Islet of Langerhans (tissue), 1 donor: ENCODE results near the gene ADGRA3.
A peak's percentile ranks its signal among the peaks of the same experiment; 100 is the strongest.
"Not testable (repeated sequence)": the region's sequence is repeated elsewhere in the genome, so short reads cannot be mapped to it uniquely, and the experiment has no call there.

Experiments used
- FAIRE-seq: peaks from one replicate; lab custom pipeline; 2011; peaks lifted over from hg19 to GRCh38; lab: Jason Lieb, UNC

ADGRA3 gene

DNA sequence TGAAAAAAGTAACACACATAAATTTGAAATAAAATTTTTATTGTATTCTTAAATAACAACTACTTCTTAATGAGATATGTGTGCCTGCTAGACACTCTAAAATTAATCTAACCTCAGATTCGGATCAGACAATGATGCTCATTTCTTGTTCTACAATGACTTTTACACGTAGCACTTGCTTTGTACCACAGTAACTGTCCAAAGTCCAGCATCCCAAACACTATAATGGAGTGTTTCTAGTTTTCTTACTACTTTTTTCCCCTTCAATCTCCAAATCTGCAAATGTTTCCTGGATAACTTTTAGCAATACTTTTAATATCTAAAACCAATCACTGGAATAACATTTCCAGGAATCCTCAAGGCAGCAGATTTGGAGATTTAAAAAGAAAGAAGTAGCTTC lies 75.9 kb downstream of the ADGRA3 start:
- FAIRE-seq, result no peak

DNA sequence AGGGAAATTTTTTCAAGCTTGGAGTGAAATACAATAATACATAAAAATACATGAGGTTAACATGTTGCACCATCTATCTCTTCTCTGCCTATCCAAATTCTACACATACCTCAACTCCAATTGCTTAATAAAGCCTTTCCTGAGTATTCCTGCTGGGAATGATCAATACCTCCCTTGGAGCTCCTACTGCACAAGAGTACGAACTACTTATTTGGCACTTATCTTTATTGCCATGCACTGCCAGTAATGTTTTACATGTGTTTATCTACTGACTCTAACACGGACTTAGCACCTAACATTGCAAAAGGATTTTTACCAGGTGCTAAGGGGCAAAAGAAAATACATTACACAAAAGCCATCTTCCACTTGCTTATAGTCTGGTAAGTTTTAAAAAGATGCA lies 80.2 kb downstream of the ADGRA3 start:
- FAIRE-seq, result no peak

DNA sequence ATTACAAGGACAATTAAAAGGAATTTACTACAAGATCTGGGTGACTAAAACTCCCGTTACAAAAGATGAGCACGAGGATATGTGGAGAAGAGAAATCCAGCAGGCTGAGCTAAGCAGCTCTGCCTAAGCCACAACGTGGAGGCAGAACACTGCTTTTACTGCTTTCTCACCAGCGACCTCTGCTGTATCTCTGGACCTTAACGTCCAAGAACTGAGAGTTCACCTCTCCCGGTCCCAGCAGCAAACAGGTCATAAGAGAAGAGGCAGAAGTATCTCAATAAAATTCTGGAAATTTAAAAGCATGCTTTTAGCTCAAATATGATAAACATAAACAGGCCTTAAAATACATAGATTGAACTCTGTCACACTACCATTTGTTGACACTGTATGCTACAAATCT lies 81.0 kb downstream of the ADGRA3 start:
- FAIRE-seq, result peak; percentile 62

DNA sequence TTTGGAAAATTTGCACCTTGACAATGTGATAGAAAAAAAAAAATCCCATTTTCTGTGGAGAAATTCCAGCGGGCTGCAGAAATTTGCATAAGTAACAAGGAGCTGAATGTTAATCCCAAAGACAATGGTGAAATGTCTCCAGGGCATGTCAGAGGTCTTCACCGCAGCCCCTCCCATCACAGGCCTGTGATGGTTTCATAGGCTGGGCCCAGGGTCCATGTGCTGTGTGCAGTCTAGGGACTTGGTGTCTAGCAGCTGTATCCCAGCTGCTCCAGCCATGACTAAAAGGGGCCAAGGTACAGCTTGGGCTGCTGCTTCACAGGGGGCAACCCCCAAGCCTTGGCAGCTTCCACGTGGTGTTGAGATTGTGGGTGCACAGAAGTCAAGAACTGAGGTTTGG lies 85.2 kb downstream of the ADGRA3 start:
- no peak for FAIRE-seq

DNA sequence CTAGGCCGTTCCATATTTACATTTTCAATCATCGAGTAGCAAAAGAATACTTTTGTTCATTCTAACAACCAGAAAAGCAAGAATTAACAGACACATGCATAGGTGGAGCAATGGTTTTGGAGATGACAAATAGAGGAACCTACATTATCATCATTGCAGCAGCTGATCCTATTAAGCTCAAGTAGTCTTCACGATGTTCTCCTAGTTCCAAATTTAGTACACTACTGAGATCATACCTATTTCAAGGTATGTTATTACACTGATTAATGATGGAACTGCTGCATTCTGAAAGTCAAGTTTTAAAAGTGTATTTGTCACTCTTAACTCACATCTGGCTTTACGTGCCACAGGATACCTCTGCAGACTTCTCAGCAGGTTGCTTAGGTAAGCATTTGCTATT lies 87.4 kb downstream of the ADGRA3 start:
- no peak for FAIRE-seq

DNA sequence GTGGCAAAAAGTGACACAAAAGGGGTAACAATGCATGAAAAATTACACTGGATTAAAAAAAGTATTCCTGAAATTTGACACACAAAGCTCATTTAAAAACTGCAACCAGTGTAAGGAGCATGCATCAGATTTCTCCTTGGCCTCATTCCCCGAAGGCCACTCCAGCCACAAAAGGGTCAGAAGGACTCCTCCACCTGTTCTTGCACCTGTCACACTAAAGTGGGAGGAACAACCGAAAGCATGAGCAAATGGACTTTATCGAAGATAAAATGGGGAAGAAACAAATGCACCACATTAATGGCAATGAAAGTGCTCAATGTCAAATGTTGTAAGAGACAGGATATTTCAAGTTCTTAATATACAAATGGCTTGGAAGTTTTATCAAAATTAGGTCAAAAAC lies 88.2 kb downstream of the ADGRA3 start:
- FAIRE-seq, result no peak

DNA sequence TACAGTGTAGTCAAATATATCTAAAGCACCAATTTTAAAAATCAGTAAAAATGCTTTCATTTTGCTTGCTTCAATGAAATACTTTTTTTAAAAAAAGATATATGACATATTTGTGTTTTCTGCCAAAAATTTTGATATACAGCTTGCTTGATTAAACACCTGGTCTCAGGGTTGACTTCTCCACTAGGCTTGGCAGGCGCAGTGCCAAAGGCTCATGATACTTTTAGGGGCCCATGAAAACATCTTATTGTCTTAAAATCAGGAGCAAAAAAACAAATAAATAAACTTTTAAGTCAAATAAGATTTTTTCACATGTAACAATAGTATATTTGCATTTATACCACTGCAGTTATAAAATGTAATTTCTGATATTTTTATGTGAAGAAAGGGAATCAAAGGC lies 95.6 kb downstream of the ADGRA3 start:
- no peak for FAIRE-seq

DNA sequence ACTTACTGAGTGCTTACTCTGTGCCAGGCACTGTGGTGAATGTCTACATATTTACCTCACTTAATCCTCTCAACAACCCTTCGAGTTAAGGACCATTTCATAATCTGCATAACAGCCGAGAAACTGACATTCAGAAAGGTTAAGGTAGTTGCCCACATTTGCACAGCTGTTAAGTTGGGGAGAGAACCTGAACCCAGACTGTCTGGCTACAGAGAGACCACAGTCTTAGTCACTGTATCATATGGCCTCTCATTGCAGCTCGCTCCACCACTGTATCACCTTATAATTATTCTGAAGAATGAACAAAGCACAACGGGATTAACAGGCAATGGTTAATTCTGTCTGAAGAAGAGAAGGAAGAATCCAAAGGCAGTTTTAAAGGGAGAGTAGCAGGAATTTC lies 98.5 kb downstream of the ADGRA3 start:
- no peak for FAIRE-seq

DNA sequence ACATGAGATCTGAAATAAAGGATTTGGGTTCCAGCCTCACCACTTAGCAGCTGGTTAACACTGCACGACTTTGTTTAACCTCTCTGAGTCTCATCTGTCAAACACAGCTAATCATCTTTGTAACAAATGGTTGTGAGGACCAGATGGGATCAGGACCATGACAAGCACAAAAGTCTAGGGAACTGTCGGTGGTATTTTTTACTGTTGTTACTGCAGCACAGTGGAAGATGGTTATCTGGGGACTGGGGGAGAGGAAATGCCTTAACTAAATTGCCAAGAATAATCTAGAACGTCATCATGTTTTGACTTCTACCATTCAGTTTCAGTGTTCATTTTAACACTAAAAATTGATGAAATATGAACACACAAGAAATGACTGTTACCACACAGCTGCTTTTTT lies 99.5 kb downstream of the ADGRA3 start:
- FAIRE-seq, result no peak

DNA sequence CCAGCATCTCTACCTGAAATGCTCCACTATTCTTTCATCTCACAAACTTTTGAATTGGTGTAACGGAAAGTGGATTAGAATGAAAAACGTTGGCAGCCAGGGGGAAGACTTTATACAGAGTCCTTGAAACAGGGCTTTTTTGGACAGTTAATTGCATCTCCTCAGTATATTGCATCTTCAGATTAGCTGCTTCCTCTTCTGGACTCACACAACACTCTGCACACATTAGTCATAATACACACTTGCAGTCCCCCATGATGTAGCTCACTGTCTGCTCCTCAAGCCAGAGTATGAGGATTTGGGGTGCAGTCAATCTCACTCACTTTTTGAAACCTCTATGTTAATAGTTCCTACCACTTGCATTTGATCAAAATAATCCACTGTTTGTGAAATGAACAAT lies 101.0 kb downstream of the ADGRA3 start:
- no peak for FAIRE-seq

DNA sequence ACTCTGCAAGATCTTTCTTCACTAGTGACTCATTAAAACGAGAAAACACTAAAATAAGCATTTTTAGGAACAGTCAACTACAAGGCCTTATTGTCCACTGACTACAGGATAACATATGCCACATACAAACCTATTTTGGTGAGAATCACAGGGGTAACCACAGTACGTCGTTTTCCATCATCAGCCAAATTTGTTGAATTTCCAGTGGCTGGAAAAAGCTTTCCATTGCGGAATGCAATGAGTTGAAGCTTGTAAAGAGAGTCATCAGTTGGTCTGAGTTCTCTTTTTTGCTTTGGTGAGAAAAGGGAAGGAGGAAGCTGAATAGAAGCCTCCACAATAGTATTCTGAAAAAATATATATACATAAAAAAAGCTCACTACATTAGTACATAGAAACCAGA lies 102.4 kb downstream of the ADGRA3 start:
- no peak for FAIRE-seq

DNA sequence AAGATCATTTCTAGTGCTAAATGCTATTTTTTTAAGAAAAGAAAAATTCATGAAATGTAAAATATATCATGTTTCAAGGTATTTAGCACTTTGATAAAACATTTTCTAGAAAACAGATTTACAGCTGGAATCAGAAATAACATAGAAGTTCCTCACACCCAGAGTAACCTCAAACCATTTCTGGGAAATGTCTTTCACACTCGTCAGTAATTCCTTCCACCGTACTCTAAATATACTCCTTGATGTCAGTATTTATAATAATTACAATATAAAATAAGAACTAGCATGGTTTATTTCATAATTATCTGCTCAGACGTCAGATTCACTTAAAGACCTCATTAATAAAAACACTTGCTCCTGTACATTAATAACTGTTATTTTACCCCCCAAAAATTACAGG lies 103.9 kb downstream of the ADGRA3 start:
- FAIRE-seq, result no peak

DNA sequence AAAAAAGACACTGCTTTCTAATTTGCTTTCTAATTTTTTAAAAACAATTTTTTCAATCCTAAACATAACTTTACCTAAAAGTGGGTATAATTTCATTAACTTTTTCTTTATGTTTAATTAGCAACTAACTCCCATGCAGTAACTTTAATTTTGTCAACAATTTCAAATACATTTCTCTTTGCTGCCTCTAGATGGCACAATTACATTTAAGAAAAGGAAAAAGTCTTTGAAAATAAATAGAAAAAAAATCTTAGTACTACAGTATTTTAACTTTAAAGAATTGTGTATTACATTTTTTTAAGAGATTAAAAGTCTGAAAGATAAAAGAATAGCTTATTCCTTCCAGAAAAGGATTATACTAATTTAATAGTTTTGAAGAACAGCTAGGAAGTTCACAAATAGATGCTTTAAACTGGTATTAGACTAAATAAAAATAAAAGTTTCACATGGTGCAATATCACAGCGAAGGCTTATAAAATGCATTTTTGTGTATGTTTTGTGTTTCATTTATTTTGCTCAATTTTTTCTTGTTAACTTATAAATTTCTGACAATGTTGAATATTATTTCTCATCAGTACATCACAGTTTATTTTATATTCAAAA lies 105.1 kb downstream of the ADGRA3 start:
- peak; percentile 99 for FAIRE-seq

DNA sequence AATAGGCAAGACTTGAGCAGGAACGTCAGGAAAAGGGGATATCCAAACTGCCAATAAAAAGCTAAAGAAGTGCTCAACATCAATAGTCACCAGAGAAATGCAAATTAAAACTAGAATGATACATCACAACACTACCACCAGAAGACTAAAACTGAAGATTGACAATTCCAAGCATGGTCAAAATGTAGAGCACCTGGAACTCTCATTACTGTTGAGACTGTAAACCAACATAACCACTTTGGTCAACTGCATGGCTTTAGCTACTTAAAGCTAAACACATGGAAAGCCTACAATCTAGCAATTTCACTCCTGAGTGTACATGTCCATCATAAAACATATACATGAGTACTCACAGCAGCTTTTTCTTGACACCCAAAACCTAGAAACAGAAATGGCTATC lies 107.4 kb downstream of the ADGRA3 start:
- FAIRE-seq, result no peak

DNA sequence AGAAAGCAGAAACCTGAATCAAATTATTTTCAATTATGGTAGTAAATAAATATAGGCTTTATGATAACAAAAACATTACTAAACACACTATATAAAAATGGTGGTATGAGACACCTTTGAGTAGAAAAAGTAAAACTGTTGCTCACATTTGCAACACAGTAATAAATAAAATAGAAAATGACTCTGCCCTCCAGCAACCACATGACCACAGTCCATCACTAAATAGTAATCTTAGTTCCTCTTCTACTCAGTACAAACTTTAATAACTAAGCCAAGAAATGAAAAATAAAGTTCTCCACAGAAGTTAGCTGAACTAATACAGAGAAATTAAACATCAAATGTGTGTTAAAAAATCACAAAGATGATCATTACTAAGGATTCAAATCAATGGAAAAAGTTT lies 108.5 kb downstream of the ADGRA3 start:
- no peak for FAIRE-seq

DNA sequence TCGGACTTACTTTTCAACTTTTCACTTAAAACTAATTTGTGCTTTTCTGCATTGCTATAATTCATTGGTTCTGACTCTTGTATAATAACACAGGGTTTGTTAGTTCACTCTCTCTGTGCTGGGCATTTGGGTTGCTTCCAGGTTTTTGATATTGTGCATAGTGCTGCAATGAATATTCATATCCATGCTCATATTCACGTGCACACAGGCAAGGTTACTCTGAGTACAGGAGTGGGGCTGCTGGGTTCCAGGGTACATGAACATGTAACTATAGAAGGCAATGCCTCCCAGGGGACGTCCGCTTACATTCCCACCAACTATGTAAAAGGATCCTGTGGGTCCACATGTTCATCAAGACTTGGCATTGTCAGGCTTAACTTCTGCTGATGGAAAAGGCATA lies 117.2 kb downstream of the ADGRA3 start:
- no peak for FAIRE-seq

DNA sequence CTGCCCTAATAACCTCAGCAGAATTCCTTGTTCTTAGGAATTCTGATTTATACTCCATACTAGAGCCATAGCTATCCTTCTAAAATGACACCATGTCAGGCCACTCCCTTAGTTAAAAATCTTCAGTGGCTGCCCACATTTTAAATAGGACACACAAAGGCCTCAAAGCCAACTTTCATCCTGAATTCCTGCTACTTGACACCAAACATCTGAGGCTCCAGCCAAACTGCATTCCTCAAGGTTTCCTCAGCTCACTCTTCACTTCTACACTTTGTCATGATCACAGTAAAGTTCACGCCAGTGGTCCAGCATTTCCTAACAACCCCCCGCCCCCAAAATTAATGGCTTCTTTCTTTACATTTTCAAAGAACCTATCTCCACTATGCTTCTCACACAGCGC lies 124.3 kb downstream of the ADGRA3 start:
- no peak for FAIRE-seq

DNA sequence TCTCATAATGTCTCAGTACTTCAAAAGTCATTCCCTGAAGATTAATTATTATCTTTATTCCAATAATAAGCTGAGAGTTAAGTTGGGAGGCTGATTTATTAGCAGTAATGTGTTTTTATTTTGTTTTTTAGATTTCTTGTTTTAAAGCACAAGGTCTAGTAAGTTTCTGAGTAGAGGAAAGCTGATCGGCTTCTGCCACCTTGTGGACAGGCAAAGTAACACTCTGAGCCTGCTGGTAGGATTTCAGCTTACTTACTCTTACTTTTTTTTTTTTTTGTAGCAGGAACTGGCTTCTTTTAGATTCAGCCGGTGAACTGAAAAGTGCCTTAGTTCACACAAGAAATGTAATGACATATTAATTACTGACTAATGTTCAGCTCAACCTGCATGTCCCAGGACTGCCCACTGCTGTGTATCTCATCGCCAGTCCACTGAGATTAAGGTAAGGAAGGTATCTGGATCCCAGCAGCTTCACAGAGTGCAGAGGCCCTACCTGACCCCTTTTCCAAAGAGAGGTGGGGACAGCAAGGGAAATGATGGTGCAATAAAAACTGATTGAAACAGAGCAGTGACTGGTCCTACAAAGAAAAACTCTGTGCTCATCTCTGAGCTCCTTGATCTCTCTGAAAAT lies 126.5 kb downstream of the ADGRA3 start:
- FAIRE-seq, result peak; percentile 76

DNA sequence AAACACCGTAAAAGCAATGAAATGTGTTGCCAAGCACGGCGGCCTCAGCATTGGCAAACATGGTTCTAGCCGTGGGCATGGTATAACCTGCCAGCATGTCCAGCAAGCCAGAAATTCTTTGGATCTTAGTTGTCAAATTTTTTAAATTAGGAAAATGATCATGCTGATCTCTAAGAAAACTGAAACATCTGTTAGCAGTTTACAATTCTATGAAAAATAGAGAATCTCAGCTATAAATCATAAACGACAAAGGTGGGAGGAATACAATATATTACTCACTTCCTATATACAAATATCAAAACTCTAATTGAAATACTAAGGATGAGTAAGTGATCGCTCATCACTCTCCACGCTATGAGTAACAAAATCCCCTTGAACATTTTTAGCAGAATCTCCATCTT lies 130.3 kb downstream of the ADGRA3 start:
- no peak for FAIRE-seq

DNA sequence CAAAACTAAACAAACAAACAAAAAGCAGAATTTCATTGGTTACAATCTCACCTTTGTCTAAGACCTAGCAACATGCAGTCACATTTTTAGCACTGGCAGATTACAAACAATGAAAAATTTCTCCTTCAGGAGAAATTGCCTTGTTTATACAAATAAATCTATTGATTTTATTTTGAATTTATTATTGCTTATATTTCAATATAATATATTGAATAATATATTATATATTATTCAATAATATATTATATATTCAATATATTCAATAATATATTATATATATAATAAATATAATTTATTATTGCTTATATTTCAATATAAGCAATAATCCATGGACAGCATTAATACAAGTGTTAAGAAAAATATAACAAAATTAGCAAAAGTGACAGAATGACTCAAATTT lies 131.7 kb downstream of the ADGRA3 start:
- FAIRE-seq, result no peak

DNA sequence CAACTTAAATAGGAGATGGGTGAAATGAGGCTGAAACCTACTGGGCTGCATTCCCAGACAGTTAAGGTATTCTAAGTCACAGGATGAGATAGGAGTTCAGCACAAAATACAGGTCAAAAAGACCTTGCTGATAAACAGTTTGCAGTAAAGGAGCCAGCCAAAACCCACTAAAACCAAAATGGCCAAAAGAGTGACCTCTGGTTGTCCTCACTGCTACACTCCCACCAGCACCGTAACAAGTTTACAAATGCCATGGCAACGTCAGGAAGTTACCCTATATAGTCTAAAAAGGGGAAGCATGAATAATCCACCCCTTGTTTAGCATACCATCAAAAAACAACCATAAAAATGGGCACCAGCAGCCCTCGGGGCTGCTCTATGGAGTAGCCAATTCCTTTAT lies 133.7 kb downstream of the ADGRA3 start:
- FAIRE-seq, result not testable (repeated sequence)

DNA sequence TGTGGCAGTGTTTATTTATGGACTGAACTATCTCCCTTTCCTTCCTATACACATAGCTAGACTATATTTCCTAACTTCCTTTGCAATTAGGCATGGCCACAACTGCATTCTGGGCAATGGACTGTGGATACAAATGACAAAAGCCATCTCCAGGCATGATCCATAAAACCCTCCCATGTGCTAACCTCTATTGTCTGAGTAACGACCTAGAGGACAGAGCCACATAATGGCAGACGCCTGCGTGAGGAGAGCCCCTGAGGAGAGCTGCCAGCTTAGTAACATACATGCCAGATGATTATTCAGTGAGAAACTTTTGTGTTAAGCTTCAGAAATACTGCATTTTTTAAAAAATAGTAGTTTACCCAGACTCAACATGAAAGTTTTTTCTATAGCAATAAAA lies 142.9 kb downstream of the ADGRA3 start:
- FAIRE-seq, result no peak

DNA sequence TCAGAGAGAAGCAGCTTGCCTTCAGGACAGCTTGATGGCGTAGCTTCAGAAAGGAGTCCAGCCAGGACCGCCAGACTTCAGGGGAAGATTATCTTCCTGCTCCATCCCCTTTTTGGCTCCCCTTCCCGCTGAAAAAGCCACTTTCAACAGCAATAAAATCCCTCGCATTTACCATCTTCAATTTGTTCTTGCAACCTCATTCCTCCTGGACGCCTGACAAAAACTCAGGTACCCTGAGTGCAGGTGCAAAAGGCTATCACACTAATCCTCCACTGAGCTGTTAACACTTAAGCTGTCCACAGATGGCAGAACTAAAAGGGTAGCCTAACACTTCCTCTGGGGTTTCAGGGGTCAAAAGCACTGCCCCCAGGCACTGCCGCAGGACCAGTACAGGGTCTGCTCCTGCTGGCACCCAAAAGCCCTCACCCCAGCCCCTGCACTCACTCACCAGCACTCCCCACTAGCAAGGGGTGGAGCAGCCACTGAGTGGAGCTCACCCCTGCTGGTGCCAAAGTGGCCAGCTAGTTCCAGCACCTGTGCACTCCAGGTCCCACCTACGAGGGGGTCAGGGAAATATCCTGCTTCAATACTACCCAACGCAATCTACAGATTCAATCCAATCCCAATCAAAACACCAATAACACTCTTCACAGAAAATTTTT lies 145.8 kb downstream of the ADGRA3 start:
- FAIRE-seq, result no peak

DNA sequence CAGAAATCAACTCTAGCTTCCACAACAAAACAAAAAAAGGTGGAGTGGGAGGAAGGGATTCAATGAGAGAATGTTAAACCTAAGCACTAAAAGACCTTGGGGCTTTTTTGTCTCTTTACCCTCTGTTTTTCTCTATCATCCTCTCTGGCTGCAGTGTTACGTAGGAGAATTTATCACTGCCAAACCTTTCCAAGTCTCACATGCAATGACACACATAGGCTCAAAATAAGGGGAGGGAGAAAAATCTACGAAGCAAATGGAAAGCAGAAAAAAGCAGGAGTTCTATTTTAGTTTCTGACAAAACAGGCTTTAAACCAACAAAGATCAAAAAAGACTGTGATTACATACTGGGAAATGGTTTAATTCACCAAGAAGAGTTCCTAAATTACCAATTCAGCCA lies 152.1 kb downstream of the ADGRA3 start:
- no peak for FAIRE-seq
